COR-L47 (cell line): ENCODE data around the gene STC2.

Experiments
- DNase-seq: peaks from one replicate; lab custom pipeline; 2025; lab: John Stamatoyannopoulos, UW

The STC2 gene

GRCh38 chr5:173265433-173265832 is 62.8 kb downstream of the STC2 start:
- DNase-seq = no peak
